ENCODE measurements around the gene CHCHD6. TPM values are rescaled to one million over a fixed set of nuclear protein-coding genes. Genes with fewer than 3 reads are reported as not detected.

The CHCHD6 gene
- total RNA-seq, 1 donor from 2014 or later: 17.2 TPM

DNA sequence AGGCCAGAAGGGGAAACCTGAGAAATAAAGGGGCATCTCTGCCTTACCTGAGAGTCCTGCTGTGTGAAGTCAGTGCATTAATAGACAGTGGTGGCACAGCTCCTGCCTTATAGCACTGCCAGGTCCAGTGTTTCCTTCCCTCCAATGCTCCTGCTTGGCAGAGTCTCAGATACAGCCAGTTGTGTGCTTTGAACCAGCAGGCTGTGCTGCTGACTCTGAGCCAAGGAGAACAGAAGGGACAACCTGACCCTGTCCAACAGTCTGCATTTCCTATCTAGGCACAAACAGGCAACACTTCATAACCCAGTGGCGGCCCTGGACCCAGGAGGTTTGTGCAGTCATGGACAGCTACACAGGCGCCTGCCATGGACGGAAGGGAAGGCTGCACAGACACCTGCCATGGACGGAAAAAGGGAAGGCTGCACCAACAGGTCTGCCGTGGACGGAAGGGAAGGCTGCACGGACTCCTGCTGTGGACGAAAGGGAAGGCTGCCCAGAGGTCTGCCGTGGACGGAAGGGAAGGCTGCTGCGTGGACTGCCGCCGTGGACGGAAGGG lies 245.0 kb downstream of the CHCHD6 start:
- Mint-ChIP-seq H3K9me3 (ENCODE audit: unreplicated experiment) (peaks cover 2% of the 10 kb centered on the region), H3K4me3 (ENCODE audit: unreplicated experiment) (no peak overlapping the region), H3K36me3 (ENCODE audit: unreplicated experiment) (no peaks in the 10 kb centered on the region), H3K4me1 (ENCODE audit: low read depth, unreplicated experiment) (peaks cover 7% of the 10 kb centered on the region), H3K27ac (ENCODE audit: unreplicated experiment) (no peak overlapping the region), H3K27me3 (ENCODE audit: unreplicated experiment) (peaks cover 10% of the 10 kb centered on the region)
- no peak for TF ChIP-seq CTCF (IDR thresholded peaks at IDR 0.05; ENCODE audit: partially characterized antibody, unreplicated experiment)
- DNase-seq: peak; percentile 8

DNA sequence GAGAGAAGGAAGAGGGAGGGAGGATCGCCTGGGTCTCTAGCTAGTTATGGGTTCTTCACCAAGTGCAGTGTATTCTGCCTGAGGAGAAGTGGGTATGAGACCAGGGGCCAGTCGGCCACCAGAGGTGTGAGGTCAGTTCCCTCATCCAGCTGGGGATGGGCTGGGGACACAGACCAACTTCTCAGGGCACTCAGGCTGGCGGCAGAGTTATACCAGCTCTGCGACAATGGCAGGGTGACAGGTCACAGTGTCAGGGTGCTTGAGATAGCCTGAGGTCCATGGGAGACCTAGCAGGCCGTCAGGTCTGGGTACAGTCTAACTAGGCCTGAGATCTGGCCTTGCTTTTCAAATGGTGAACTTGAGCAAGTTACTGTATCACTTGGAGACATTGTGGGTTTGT lies 247.5 kb downstream of the CHCHD6 start:
- no peak for TF ChIP-seq CTCF (IDR thresholded peaks at IDR 0.05; ENCODE audit: partially characterized antibody, unreplicated experiment)
- H3K4me1 Mint-ChIP-seq (ENCODE audit: low read depth, unreplicated experiment): peaks cover 2% of the 10 kb centered on the region
- H3K36me3 Mint-ChIP-seq (ENCODE audit: unreplicated experiment): no peaks in the 10 kb centered on the region
- peaks cover 7% of the 10 kb centered on the region for H3K27me3 Mint-ChIP-seq (ENCODE audit: unreplicated experiment)
- DNase-seq: peak; percentile 3
- no peak overlapping the region for H3K27ac Mint-ChIP-seq (ENCODE audit: unreplicated experiment)
- H3K9me3 Mint-ChIP-seq (ENCODE audit: unreplicated experiment): peaks cover 3% of the 10 kb centered on the region
- H3K4me3 Mint-ChIP-seq (ENCODE audit: unreplicated experiment): no peak overlapping the region

GRCh38 chr3:126952261-126952982 lies 248.4 kb downstream of the CHCHD6 start:
- peak; percentile 9 for DNase-seq
- no peak overlapping the region for H3K27ac Mint-ChIP-seq (ENCODE audit: unreplicated experiment)
- no peak overlapping the region for H3K4me3 Mint-ChIP-seq (ENCODE audit: unreplicated experiment)
- peaks cover 5% of the 10 kb centered on the region for H3K9me3 Mint-ChIP-seq (ENCODE audit: unreplicated experiment)
- no peak for TF ChIP-seq CTCF (IDR thresholded peaks at IDR 0.05; ENCODE audit: partially characterized antibody, unreplicated experiment)
- peaks cover 4% of the 10 kb centered on the region for H3K27me3 Mint-ChIP-seq (ENCODE audit: unreplicated experiment)
- H3K36me3 Mint-ChIP-seq (ENCODE audit: unreplicated experiment): no peaks in the 10 kb centered on the region
- no peaks in the 10 kb centered on the region for H3K4me1 Mint-ChIP-seq (ENCODE audit: low read depth, unreplicated experiment)

- no peak overlapping the region for H3K4me3 Mint-ChIP-seq (ENCODE audit: unreplicated experiment)
- peaks cover 2% of the 10 kb centered on the region for H3K4me1 Mint-ChIP-seq (ENCODE audit: low read depth, unreplicated experiment)
- H3K36me3 Mint-ChIP-seq (ENCODE audit: unreplicated experiment): no peaks in the 10 kb centered on the region
- no peak for TF ChIP-seq CTCF (IDR thresholded peaks at IDR 0.05; ENCODE audit: partially characterized antibody, unreplicated experiment)
- H3K27me3 Mint-ChIP-seq (ENCODE audit: unreplicated experiment): peaks cover 6% of the 10 kb centered on the region
- no peak overlapping the region for H3K27ac Mint-ChIP-seq (ENCODE audit: unreplicated experiment)
- DNase-seq: peak; percentile 4
- peaks cover 5% of the 10 kb centered on the region for H3K9me3 Mint-ChIP-seq (ENCODE audit: unreplicated experiment)
These were observed 249.1 kb downstream of the CHCHD6 start for GRCh38 chr3:126952983-126953660.
